Parathyroid adenoma (tissue), 2 donors: Measurements from ENCODE around the gene MALRD1.

Experiments
- H2AFZ ChIP-seq: fragments of 300-600 bp; sonication (generic); one replicate; pipeline ENCODE4 v1.7.0; 2017; ENCODE audit warnings: antibody characterized with exemption, mild to moderate bottlenecking
- H3K27ac ChIP-seq: fragments of 300-600 bp; sonication (generic); one replicate; pipeline ENCODE4 v1.7.0; 2017
- H3K27me3 ChIP-seq: fragments of 300-600 bp; sonication (generic); one replicate; pipeline ENCODE4 v1.7.0; 2017; ENCODE audit warnings: low read length; ENCODE audit not compliant: control insufficient read depth, insufficient read depth
- H3K36me3 ChIP-seq: fragments of 300-600 bp; sonication (generic); one replicate; pipeline ENCODE4 v1.7.0; 2017; ENCODE audit warnings: low read length; ENCODE audit not compliant: control insufficient read depth, insufficient read depth
- H3K4me1 ChIP-seq: fragments of 300-600 bp; sonication (generic); one replicate; pipeline ENCODE4 v1.7.0; 2017; ENCODE audit warnings: control low read depth
- H3K4me2 ChIP-seq: fragments of 300-600 bp; sonication (generic); one replicate; pipeline ENCODE4 v1.7.0; 2017; ENCODE audit warnings: low read length
- H3K4me3 ChIP-seq: fragments of 300-600 bp; sonication (generic); one replicate; pipeline ENCODE4 v1.7.0; 2017; ENCODE audit warnings: low read depth, low read length
- H3K79me2 ChIP-seq: fragments of 300-600 bp; sonication (generic); one replicate; pipeline ENCODE4 v1.7.0; 2017; ENCODE audit warnings: control low read depth
- H3K9ac ChIP-seq: fragments of 300-600 bp; sonication (generic); one replicate; pipeline ENCODE4 v1.7.0; 2017; ENCODE audit warnings: mild to moderate bottlenecking
- H3K9me3 ChIP-seq: fragments of 300-600 bp; sonication (generic); one replicate; pipeline ENCODE4 v1.7.0; 2017; ENCODE audit warnings: low read length; ENCODE audit not compliant: control insufficient read depth
- CTCF ChIP-seq: fragments of 300-600 bp; sonication (generic); IDR thresholded peaks from one replicate; pipeline ENCODE4 v1.7.0; 2017; ENCODE audit warnings: antibody characterized with exemption, mild to moderate bottlenecking
- donor health status: primary hyperparathyroidism.

The MALRD1 gene

DNA sequence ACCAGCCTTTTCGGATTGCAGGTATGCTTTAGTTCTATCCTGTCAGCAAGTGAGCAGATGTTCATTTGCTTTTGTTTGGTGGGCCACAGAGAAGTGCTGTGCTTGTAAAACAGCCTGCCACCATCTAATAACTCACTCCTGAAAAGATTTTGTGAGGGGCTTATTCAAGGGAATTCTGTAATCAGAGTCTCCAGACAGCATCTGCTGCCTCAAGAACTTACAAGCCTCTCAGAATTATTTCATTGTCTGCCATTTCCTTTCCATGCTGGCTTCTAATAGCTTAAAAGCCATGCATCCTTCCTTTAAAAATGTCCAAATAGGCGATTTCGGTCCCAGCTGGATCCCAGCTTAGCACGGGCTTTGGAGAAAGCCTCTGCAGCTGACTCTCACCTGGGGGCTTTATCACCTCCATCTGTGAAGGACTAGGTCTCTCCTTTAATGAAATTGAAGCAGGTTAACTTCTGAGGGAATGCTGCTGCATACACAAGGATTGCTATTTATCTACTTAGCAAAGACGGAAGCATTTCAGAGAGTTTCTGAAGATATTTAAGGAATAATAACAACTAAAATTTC, 48.0 kb downstream of the MALRD1 start:
- no peak overlapping the region for H3K4me2 ChIP-seq
- H3K27ac ChIP-seq: no peak overlapping the region
- H3K4me1 ChIP-seq: no peaks in the 10 kb centered on the region
- H3K27me3 ChIP-seq: no peaks in the 10 kb centered on the region
- TF ChIP-seq CTCF: no peak
- no peaks in the 10 kb centered on the region for H3K36me3 ChIP-seq
- no peak overlapping the region for H3K9ac ChIP-seq
- H2AFZ ChIP-seq: no peak overlapping the region
- H3K79me2 ChIP-seq: no peaks in the 10 kb centered on the region
- no peaks in the 10 kb centered on the region for H3K9me3 ChIP-seq
- H3K4me3 ChIP-seq: no peak overlapping the region

GRCh38 chr10:19097151-19097550, 48.5 kb downstream of the MALRD1 start:
- no peak overlapping the region for H3K27ac ChIP-seq
- H3K9me3 ChIP-seq: no peaks in the 10 kb centered on the region
- no peak for TF ChIP-seq CTCF
- H3K27me3 ChIP-seq: no peaks in the 10 kb centered on the region
- H3K9ac ChIP-seq: no peak overlapping the region
- no peak overlapping the region for H3K4me2 ChIP-seq
- H3K36me3 ChIP-seq: no peaks in the 10 kb centered on the region
- no peak overlapping the region for H2AFZ ChIP-seq
- H3K4me1 ChIP-seq: no peaks in the 10 kb centered on the region
- H3K79me2 ChIP-seq: no peaks in the 10 kb centered on the region
- H3K4me3 ChIP-seq: no peak overlapping the region

GRCh38 chr10:19098803-19099202, 50.2 kb downstream of the MALRD1 start:
- Histone ChIP-seq H3K9ac (no peak overlapping the region), H3K79me2 (no peaks in the 10 kb centered on the region), H3K27me3 (no peaks in the 10 kb centered on the region), H3K4me3 (no peak overlapping the region), H3K36me3 (no peaks in the 10 kb centered on the region), H3K4me1 (no peaks in the 10 kb centered on the region), H3K9me3 (no peaks in the 10 kb centered on the region), H3K27ac (no peak overlapping the region), H3K4me2 (no peak overlapping the region), H2AFZ (no peak overlapping the region)
- TF ChIP-seq CTCF: no peak

DNA sequence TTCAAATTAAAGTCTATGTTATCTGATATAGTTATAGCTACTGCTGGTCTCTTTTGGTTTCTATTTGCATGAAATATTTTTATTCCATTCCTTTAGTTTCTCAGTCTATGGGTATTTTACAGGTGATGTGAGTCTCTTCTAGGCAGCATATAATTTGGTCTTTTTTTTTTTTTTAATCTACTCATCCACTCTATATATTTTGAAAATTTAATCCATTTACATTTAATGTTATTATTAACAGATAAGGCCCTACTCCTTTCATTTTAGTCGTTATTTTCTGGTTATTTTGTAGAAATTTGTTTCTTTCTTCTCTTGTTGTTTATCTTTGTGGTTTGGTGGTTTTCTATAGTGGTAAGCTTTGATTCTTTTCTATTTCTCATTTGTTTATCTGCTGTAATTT, 58.8 kb downstream of the MALRD1 start:
- H2AFZ ChIP-seq: no peak overlapping the region
- no peaks in the 10 kb centered on the region for H3K4me1 ChIP-seq
- TF ChIP-seq CTCF: no peak
- H3K9ac ChIP-seq: no peak overlapping the region
- no peak overlapping the region for H3K4me3 ChIP-seq
- H3K27me3 ChIP-seq: no peaks in the 10 kb centered on the region
- H3K27ac ChIP-seq: no peak overlapping the region
- H3K9me3 ChIP-seq: no peaks in the 10 kb centered on the region
- no peaks in the 10 kb centered on the region for H3K36me3 ChIP-seq
- H3K79me2 ChIP-seq: no peaks in the 10 kb centered on the region
- no peak overlapping the region for H3K4me2 ChIP-seq

DNA sequence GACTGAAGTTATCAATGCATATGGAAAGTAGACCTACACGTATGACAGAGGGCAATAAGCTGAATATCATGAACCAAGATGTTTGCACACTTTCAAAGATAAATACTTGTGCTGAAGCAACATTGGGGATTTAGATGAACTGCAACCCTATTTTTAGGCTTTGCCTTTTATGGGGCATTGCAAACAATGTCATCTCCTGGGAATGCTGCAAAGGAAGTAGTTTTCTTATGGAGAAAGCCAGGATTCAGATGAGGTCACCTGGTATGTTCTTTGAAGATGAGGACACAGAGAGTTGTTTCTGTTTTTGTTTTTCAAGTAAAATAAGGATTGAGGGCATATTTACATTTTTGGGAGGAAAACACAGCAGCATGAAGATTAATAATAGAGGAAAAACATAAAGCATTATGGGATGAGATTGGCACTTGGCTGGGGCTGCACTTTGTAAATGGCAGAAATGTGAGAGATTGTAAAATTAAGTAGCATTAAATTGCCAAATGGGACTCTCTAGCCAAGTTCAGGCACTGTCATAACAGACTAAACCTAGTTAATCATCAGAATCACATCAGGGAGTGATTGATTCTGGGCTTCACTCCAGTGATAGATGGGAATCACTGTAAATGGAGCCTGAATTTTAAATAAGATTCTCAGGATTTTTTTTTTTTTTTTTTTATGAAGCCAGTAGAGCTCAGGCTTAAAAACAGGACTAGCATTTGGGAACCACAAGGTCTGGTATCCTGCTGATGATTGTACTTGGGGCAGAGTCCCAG, 63.1 kb downstream of the MALRD1 start:
- Histone ChIP-seq H3K4me3 (no peak overlapping the region), H2AFZ (no peak overlapping the region), H3K4me2 (no peak overlapping the region), H3K79me2 (no peaks in the 10 kb centered on the region), H3K9ac (no peak overlapping the region), H3K27me3 (no peaks in the 10 kb centered on the region), H3K36me3 (no peaks in the 10 kb centered on the region), H3K9me3 (no peaks in the 10 kb centered on the region), H3K4me1 (no peaks in the 10 kb centered on the region), H3K27ac (no peak overlapping the region)
- no peak for TF ChIP-seq CTCF
